Measurements from ENCODE around the gene CCDC102B. TPM values are rescaled to one million over a fixed set of nuclear protein-coding genes. Genes with fewer than 3 reads are reported as not detected.

Gene CCDC102B
- total RNA-seq, 2 donors from 2014 or later = 4.9 to 5.0 TPM

DNA sequence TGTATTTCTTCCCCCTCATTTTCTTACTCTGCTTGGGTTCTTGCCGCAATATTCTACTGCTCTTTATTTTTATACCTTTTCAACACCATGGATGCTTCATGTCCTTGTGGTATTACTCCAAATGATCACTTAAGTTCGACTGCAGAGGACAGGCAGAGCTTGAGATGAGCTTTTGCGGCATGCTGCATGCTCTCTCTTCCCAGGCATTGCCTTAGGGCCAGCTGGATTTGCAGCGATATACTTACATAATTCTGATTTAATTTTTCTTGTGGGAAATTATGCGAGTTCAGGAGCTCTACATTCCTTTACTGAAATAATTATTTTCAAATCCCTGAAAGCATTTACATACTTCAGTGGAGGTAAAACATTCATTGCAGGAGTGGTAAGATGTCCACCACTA lies 288.1 kb downstream of the CCDC102B start:
- Mint-ChIP-seq H3K27me3 (ENCODE audit: insufficient read depth) (no peaks in the 10 kb centered on the region), H3K27ac (no peak overlapping the region), H3K9me3 (no peaks in the 10 kb centered on the region), H3K4me1 (no peaks in the 10 kb centered on the region), H3K4me3 (no peak overlapping the region), H3K36me3 (ENCODE audit: low read depth) (no peaks in the 10 kb centered on the region)
- no peaks in the 10 kb centered on the region for H3K9me3 ChIP-seq (ENCODE audit: control insufficient read depth, low read length)
- H3K4me3 ChIP-seq (ENCODE audit: low read length) = no peak overlapping the region
- DNase-seq = no peak
- H3K36me3 ChIP-seq (ENCODE audit: control insufficient read depth, insufficient read depth, low read length) = no peaks in the 10 kb centered on the region
- no peak overlapping the region for H3K27ac ChIP-seq (ENCODE audit: low read depth, low read length)
- no peak overlapping the region for H3K9ac ChIP-seq (ENCODE audit: extremely low read depth, low read length, poor library complexity, severe bottlenecking)
- TF ChIP-seq, protein P1, sequence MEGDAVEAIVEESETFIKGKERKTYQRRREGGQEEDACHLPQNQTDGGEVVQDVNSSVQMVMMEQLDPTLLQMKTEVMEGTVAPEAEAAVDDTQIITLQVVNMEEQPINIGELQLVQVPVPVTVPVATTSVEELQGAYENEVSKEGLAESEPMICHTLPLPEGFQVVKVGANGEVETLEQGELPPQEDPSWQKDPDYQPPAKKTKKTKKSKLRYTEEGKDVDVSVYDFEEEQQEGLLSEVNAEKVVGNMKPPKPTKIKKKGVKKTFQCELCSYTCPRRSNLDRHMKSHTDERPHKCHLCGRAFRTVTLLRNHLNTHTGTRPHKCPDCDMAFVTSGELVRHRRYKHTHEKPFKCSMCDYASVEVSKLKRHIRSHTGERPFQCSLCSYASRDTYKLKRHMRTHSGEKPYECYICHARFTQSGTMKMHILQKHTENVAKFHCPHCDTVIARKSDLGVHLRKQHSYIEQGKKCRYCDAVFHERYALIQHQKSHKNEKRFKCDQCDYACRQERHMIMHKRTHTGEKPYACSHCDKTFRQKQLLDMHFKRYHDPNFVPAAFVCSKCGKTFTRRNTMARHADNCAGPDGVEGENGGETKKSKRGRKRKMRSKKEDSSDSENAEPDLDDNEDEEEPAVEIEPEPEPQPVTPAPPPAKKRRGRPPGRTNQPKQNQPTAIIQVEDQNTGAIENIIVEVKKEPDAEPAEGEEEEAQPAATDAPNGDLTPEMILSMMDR (conservative IDR thresholded peaks at IDR 0.05) = no peak
- WGBS, 2 experiments (ENCODE audit: insufficient coverage in 1 of 2, insufficient read length in 1 of 2) = 91 to 100% methylated on average over 1 to 5 of the region's 5 CpGs
- H3K4me1 ChIP-seq (ENCODE audit: control insufficient read depth, insufficient read depth, low read length) = no peaks in the 10 kb centered on the region
- no peaks in the 10 kb centered on the region for H3K27me3 ChIP-seq (ENCODE audit: control insufficient read depth, insufficient read depth, low read length, poor library complexity, severe bottlenecking)

DNA sequence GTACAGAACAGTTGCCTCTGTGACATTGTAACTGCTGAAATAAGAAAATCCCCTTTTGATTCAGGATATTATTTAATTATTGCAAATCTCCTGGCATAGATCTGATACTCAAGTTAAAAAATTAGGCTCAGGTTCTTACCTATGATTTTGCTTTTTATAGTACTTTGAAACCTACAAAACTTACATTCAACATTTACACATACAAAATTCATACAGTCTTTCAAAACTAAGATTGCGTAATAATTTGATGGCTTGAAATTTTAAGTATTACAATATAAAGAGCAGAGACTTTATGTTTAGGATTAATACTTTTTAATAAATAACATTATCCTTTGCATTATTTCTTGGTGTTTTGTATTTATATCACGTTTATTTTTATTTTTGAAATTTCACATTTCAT lies 291.1 kb downstream of the CCDC102B start:
- Histone ChIP-seq H3K9ac (ENCODE audit: extremely low read depth, low read length, poor library complexity, severe bottlenecking) (no peak overlapping the region), H3K4me3 (ENCODE audit: low read length) (no peak overlapping the region), H3K27ac (ENCODE audit: low read depth, low read length) (no peak overlapping the region), H3K27me3 (ENCODE audit: control insufficient read depth, insufficient read depth, low read length, poor library complexity, severe bottlenecking) (no peaks in the 10 kb centered on the region), H3K9me3 (ENCODE audit: control insufficient read depth, low read length) (no peaks in the 10 kb centered on the region), H3K4me1 (ENCODE audit: control insufficient read depth, insufficient read depth, low read length) (no peaks in the 10 kb centered on the region), H3K36me3 (ENCODE audit: control insufficient read depth, insufficient read depth, low read length) (no peaks in the 10 kb centered on the region)
- H3K27me3 Mint-ChIP-seq (ENCODE audit: insufficient read depth) = no peaks in the 10 kb centered on the region
- no peak overlapping the region for H3K4me3 Mint-ChIP-seq
- no peaks in the 10 kb centered on the region for H3K9me3 Mint-ChIP-seq
- DNase-seq = no peak
- TF ChIP-seq, protein P1 (conservative IDR thresholded peaks at IDR 0.05) = no peak
- H3K27ac Mint-ChIP-seq = no peak overlapping the region
- no peaks in the 10 kb centered on the region for H3K36me3 Mint-ChIP-seq (ENCODE audit: low read depth)
- H3K4me1 Mint-ChIP-seq = no peaks in the 10 kb centered on the region
- WGBS, 2 experiments (ENCODE audit: insufficient coverage in 1 of 2, insufficient read length in 1 of 2) = no CpG with 5 or more reads among the region's 2 CpGs

DNA sequence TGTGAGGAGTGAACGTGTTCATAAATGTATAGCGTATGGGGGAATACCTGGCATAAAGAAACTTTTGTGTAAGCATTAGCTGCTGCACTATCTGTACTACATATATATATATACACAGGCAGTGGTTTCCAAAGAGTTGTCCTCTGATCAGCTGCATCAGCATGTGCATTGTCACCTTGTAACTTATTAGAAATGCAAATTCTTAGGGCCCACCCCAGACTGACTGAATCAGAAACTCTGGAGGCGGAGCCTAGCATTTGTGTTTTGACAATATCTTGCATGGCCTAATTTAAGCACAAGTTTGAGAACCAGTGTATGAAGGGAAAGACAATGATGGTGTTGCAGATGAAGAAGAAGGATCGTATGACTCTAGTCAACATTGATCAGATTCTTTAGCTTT lies 299.5 kb downstream of the CCDC102B start:
- Histone ChIP-seq H3K4me1 (ENCODE audit: control insufficient read depth, insufficient read depth, low read length) (no peaks in the 10 kb centered on the region), H3K9me3 (ENCODE audit: control insufficient read depth, low read length) (no peaks in the 10 kb centered on the region), H3K4me3 (ENCODE audit: low read length) (no peak overlapping the region), H3K36me3 (ENCODE audit: control insufficient read depth, insufficient read depth, low read length) (no peaks in the 10 kb centered on the region), H3K27ac (ENCODE audit: low read depth, low read length) (no peak overlapping the region), H3K27me3 (ENCODE audit: control insufficient read depth, insufficient read depth, low read length, poor library complexity, severe bottlenecking) (no peaks in the 10 kb centered on the region), H3K9ac (ENCODE audit: extremely low read depth, low read length, poor library complexity, severe bottlenecking) (no peak overlapping the region)
- Mint-ChIP-seq H3K9me3 (no peaks in the 10 kb centered on the region), H3K27me3 (ENCODE audit: insufficient read depth) (no peaks in the 10 kb centered on the region), H3K36me3 (ENCODE audit: low read depth) (no peaks in the 10 kb centered on the region), H3K4me1 (no peaks in the 10 kb centered on the region), H3K27ac (no peak overlapping the region), H3K4me3 (no peak overlapping the region)
- TF ChIP-seq, protein P1 (conservative IDR thresholded peaks at IDR 0.05) = no peak
- WGBS, 2 experiments (ENCODE audit: insufficient coverage in 1 of 2, insufficient read length in 1 of 2) = 92 to 97% methylated on average over 2 to 4 of the region's 4 CpGs
- DNase-seq = no peak

Measured in endodermal cell (in vitro differentiated cells).